A673 (cell line): ENCODE results near the gene NDST3. TPM values are rescaled to one million over a fixed set of nuclear protein-coding genes. Genes with fewer than 3 reads are reported as not detected.

Experiments used
- BruUV-seq: library from RNA; stranded (reverse); fragments of 400-500 nt; replicated peaks from 2 replicates; lab custom pipeline; 2021; lab: Mats Ljungman, UMichigan
- CTCF ChIA-PET: fragments of 300-600 bp; sonication (Branson Sonifier 250); formaldehyde crosslinking; loops from one replicate; lab custom pipeline; 2022; ENCODE audit warnings: antibody characterized with exemption; lab: Charles Lee
- POLR2A ChIA-PET: fragments of 300-600 bp; sonication (Branson Sonifier 250); formaldehyde crosslinking; loops from one replicate; lab custom pipeline; 2022; ENCODE audit warnings: antibody characterized with exemption; ENCODE audit not compliant: low non-redundant PET; lab: Charles Lee
- DNase-seq: peaks from one replicate; pipeline ENCODE4 v3.0.0-alpha.2; 2015; ENCODE audit warnings: low spot score
- H3K27ac ChIP-seq: fragments of 200-600 bp; sonication (generic); 2 replicates; pipeline ENCODE4 v1.5.1; 2016; ENCODE audit warnings: mixed run types, low read depth, mild to moderate bottlenecking, mixed read lengths, antibody characterized with exemption, low read length; ENCODE audit not compliant: poor library complexity, severe bottlenecking
- H3K27me3 ChIP-seq: fragments of 200-600 bp; sonication (generic); replicated peaks from 2 replicates; pipeline ENCODE4 v1.6.1; 2017; ENCODE audit warnings: mixed run types, low read depth, mild to moderate bottlenecking, mixed read lengths, antibody characterized with exemption, low read length; ENCODE audit not compliant: insufficient read depth, poor library complexity
- H3K36me3 ChIP-seq: fragments of 200-600 bp; sonication (generic); 2 replicates; pipeline ENCODE4 v1.6.1; 2016; ENCODE audit warnings: mixed run types, mild to moderate bottlenecking, mixed read lengths, antibody characterized with exemption, low read length; ENCODE audit not compliant: insufficient read depth, poor library complexity, severe bottlenecking
- H3K4me1 ChIP-seq: fragments of 200-600 bp; sonication (generic); 2 replicates; pipeline ENCODE4 v1.6.1; 2017; ENCODE audit warnings: mixed run types, mild to moderate bottlenecking, mixed read lengths, antibody characterized with exemption, low read length; ENCODE audit not compliant: insufficient read depth, poor library complexity, severe bottlenecking
- H3K4me3 ChIP-seq: fragments of 200-600 bp; sonication (generic); 2 replicates; pipeline ENCODE4 v1.5.1; 2016; ENCODE audit warnings: low read depth, mixed run types, mild to moderate bottlenecking, mixed read lengths, low read length; ENCODE audit not compliant: poor library complexity, severe bottlenecking
- H3K9me3 ChIP-seq: fragments of 200-600 bp; sonication (generic); 2 replicates; pipeline ENCODE4 v1.6.1; 2016; ENCODE audit warnings: mixed run types, low read depth, mild to moderate bottlenecking, mixed read lengths, antibody characterized with exemption, low read length; ENCODE audit not compliant: poor library complexity, severe bottlenecking
- EZH2 ChIP-seq: fragments of 200-600 bp; sonication (generic); IDR thresholded peaks from 2 replicates; pipeline ENCODE4 v1.6.1; 2017; ENCODE audit warnings: borderline replicate concordance, low read depth, mild to moderate bottlenecking, mixed read lengths, antibody characterized with exemption, low read length; ENCODE audit not compliant: poor library complexity, severe bottlenecking
- intact Hi-C: fragments of 100-400 bp; cut with micrococcal nuclease; formaldehyde crosslinking; loops from one replicate; pipeline ENCODE4 v1.10.0; 2022; ENCODE audit not compliant: unreplicated experiment
- total RNA-seq: library from RNA; stranded (reverse); gene quantifications from 2 replicates; pipeline ENCODE4 v1.2.3, GENCODE V29; 2021
- TF ChIP-seq, protein P1 (sequence below): fragments of 300-800, 200-600 bp; sonication (generic); conservative IDR thresholded peaks from 2 replicates; pipeline ENCODE4 v1.5.1; 2017; ENCODE audit warnings: low read depth, mild to moderate bottlenecking, antibody characterized with exemption, low read length, moderate library complexity, mixed read lengths

NDST3 gene
- total RNA-seq, 1 experiment from 2014 or later, result 3.0 TPM

- ChIA-PET CTCF (no interaction called here), POLR2A (no interaction called here)
- H3K4me1 ChIP-seq, result no peaks in the 10 kb centered on the region
- TF ChIP-seq EZH2, result no peak
- TF ChIP-seq, protein P1, sequence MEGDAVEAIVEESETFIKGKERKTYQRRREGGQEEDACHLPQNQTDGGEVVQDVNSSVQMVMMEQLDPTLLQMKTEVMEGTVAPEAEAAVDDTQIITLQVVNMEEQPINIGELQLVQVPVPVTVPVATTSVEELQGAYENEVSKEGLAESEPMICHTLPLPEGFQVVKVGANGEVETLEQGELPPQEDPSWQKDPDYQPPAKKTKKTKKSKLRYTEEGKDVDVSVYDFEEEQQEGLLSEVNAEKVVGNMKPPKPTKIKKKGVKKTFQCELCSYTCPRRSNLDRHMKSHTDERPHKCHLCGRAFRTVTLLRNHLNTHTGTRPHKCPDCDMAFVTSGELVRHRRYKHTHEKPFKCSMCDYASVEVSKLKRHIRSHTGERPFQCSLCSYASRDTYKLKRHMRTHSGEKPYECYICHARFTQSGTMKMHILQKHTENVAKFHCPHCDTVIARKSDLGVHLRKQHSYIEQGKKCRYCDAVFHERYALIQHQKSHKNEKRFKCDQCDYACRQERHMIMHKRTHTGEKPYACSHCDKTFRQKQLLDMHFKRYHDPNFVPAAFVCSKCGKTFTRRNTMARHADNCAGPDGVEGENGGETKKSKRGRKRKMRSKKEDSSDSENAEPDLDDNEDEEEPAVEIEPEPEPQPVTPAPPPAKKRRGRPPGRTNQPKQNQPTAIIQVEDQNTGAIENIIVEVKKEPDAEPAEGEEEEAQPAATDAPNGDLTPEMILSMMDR, result no peak
- H3K4me3 ChIP-seq, result no peak overlapping the region
- no peaks in the 10 kb centered on the region for H3K27me3 ChIP-seq
- H3K36me3 ChIP-seq, result no peaks in the 10 kb centered on the region
- H3K27ac ChIP-seq, result no peak overlapping the region
- DNase-seq, result no peak
- no TSS peak for BruUV-seq
- intact Hi-C loops, result no loop called here
- no peaks in the 10 kb centered on the region for H3K9me3 ChIP-seq
These were observed 215.6 kb downstream of the NDST3 start for GRCh38 chr4:118249890-118250289.

DNA sequence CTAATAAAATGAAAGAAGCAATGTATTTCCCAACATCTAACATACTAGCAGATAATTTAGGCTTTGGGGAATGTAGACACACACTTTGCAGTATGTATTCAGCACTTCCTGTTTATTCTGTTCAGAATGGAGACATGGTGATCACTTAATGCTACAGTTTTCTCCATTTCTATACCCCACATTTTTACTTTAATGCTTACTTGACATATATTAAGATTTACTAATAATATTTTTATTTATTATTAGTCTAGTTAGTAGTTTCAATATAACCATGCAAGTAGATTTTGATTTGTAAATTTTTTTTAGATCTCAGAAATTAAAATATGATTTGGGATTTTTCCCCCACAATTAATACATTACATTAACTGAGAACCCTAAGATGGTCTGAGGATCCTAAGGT, 220.1 kb downstream of the NDST3 start:
- no peak overlapping the region for H3K4me3 ChIP-seq
- ChIA-PET CTCF (no interaction called here), POLR2A (no interaction called here)
- TF ChIP-seq EZH2, result no peak
- TF ChIP-seq, protein P1, result no peak
- H3K27me3 ChIP-seq, result no peaks in the 10 kb centered on the region
- intact Hi-C loops, result no loop called here
- H3K4me1 ChIP-seq, result peaks cover 5% of the 10 kb centered on the region
- no peak overlapping the region for H3K27ac ChIP-seq
- H3K9me3 ChIP-seq, result no peaks in the 10 kb centered on the region
- no peak for DNase-seq
- no TSS peak for BruUV-seq
- H3K36me3 ChIP-seq, result no peaks in the 10 kb centered on the region

DNA sequence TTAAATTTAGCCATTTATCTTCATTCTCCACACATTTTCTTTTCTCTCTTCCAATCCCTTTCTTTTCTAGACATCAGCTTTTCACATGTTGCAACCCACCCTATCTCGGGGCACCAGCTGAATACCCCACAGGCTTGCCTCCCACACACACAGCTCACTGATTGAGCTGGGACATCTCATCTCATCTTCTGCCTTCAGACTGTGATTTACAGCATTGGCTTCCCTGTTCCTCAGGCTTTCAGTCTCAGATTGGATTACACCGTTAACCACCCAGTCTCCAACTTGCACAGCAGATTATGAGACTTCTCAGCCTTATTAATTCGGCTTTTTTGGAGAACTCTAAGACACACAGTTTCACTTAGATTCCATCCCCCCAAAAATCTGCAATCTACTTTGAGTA, 224.8 kb downstream of the NDST3 start:
- ChIA-PET POLR2A (no interaction called here), CTCF (no interaction called here)
- Histone ChIP-seq H3K4me1 (peaks cover 6% of the 10 kb centered on the region), H3K27me3 (no peaks in the 10 kb centered on the region), H3K4me3 (no peak overlapping the region), H3K36me3 (no peaks in the 10 kb centered on the region), H3K27ac (no peak overlapping the region), H3K9me3 (no peaks in the 10 kb centered on the region)
- intact Hi-C loops, result no loop called here
- no peak for DNase-seq
- BruUV-seq, result no TSS peak
- TF ChIP-seq EZH2, result no peak
- TF ChIP-seq, protein P1, result no peak
